SIG-M5 treated with dmso at 0.1 percent for 504 hours (cell line): ENCODE data around the gene KCNH5.

ENCODE experiments used
- DNase-seq: peaks from one replicate; lab custom pipeline; 2025; ENCODE audit not compliant: unreplicated experiment; lab: John Stamatoyannopoulos, UW

Gene KCNH5

GRCh38 chr14:62682208-62682607 lies 363.1 kb downstream of the KCNH5 start:
- DNase-seq = no peak

GRCh38 chr14:62674563-62675237 lies 370.6 kb downstream of the KCNH5 start:
- peak; percentile 29 for DNase-seq

GRCh38 chr14:62673014-62673755 lies 372.1 kb downstream of the KCNH5 start:
- DNase-seq = no peak

- no peak for DNase-seq
Measured at GRCh38 chr14:62670526-62670925, 374.7 kb downstream of the KCNH5 start.

GRCh38 chr14:62667421-62667914 lies 377.8 kb downstream of the KCNH5 start:
- DNase-seq = peak; percentile 4

- DNase-seq = no peak
Measured at GRCh38 chr14:62665286-62665685, 380.0 kb downstream of the KCNH5 start.

- no peak for DNase-seq
Measured at GRCh38 chr14:62663456-62663821, 381.8 kb downstream of the KCNH5 start.

- DNase-seq = no peak
Measured at GRCh38 chr14:62662811-62663455, 382.3 kb downstream of the KCNH5 start.

GRCh38 chr14:62661818-62662217 lies 383.4 kb downstream of the KCNH5 start:
- no peak for DNase-seq

GRCh38 chr14:62658631-62659030 lies 386.6 kb downstream of the KCNH5 start:
- DNase-seq = no peak

- no peak for DNase-seq
Measured at GRCh38 chr14:62657376-62657775, 387.9 kb downstream of the KCNH5 start.

GRCh38 chr14:62655166-62655565 lies 390.1 kb downstream of the KCNH5 start:
- DNase-seq = no peak

GRCh38 chr14:62654641-62655040 lies 390.6 kb downstream of the KCNH5 start:
- no peak for DNase-seq
